ENCODE results near the gene PSMB10. TPM values are rescaled to one million over a fixed set of nuclear protein-coding genes. Genes with fewer than 3 reads are reported as not detected.
A peak's percentile ranks its signal among the peaks of the same experiment; 100 is the strongest.
"Not testable (repeated sequence)": the region's sequence is repeated elsewhere in the genome, so short reads cannot be mapped to it uniquely, and the experiment has no call there.

Gene PSMB10
- total and polyA plus RNA-seq, 2 of the 8 experiments (the other 6 are each of a cell fraction or from before 2014, with no cell fraction given): 32.1 to 61.9 TPM

GRCh38 chr16:67937713-67938112, 1.1 kb upstream of the PSMB10 start:
- H3K56ac ChIP-seq (replicated peaks; ENCODE audit: insufficient read length, low read depth, low read length); H3K36me3 ChIP-seq (ENCODE audit: control insufficient read depth in 2 of 4, insufficient read depth in 4 of 4, low read length in 3 of 4); H3K9me3 ChIP-seq (ENCODE audit: insufficient read depth in 2 of 2, low read depth in 1 of 2, low read length in 1 of 2); H3K23ac ChIP-seq (ENCODE audit: insufficient read length); H3K14ac ChIP-seq (ENCODE audit: insufficient read length); FAIRE-seq; H4K5ac ChIP-seq (ENCODE audit: insufficient read length, low read depth, low read length); H2AFZ ChIP-seq (ENCODE audit: low read length); H3K4me3 ChIP-seq (ENCODE audit: extremely low read depth in 1 of 4, insufficient read depth in 2 of 4, low read depth in 3 of 4, low read length in 4 of 4); H3K27ac ChIP-seq (ENCODE audit: low read depth, low read length); H4K8ac ChIP-seq (ENCODE audit: extremely low read depth, insufficient read depth, low read length); H2BK15ac ChIP-seq (ENCODE audit: low read length); DNase-seq (ENCODE audit: low read depth in 1 of 2, low spot score in 2 of 2); POLR2A ChIA-PET (ENCODE audit: partially characterized antibody); H3K18ac ChIP-seq (ENCODE audit: extremely low read depth, low read length); H3K79me2 ChIP-seq (ENCODE audit: control insufficient read depth in 1 of 2, insufficient read depth in 2 of 2, low read length in 2 of 2); H2BK5ac ChIP-seq (ENCODE audit: low read depth, low read length); H3K27me3 ChIP-seq (replicated peaks in 1 of 4; ENCODE audit: control insufficient read depth in 3 of 4, extremely low read depth in 1 of 4, insufficient read depth in 3 of 4, low read length in 3 of 4); H3K4ac ChIP-seq (replicated peaks; ENCODE audit: insufficient read length, low read depth, low read length); H3K9ac ChIP-seq (replicated peaks in 1 of 4; ENCODE audit: extremely low read depth in 1 of 4, low read depth in 3 of 4, low read length in 3 of 4); H2BK12ac ChIP-seq (ENCODE audit: low read depth, low read length); H4K91ac ChIP-seq (replicated peaks; ENCODE audit: insufficient read length, low read length); H2BK120ac ChIP-seq (replicated peaks; ENCODE audit: low read depth, low read length); H3K79me1 ChIP-seq (ENCODE audit: low read depth, low read length); H2BK20ac ChIP-seq (ENCODE audit: low read length): not testable (repeated sequence)
- peaks cover 0 to 15% (median 8%) of the 10 kb centered on the region in 4 experiments; a peak in 5 of 7 replicates for H3K4me1 ChIP-seq (replicated peaks in 1 of 4; ENCODE audit: control insufficient read depth in 3 of 4, insufficient read depth in 4 of 4, low read length in 3 of 4)
- 0 out of 2 replicates have a peak overlapping the region, but pooled peaks have one; percentile 2 for H2AK5ac ChIP-seq (ENCODE audit: low read depth, low read length)
- H4K20me1 ChIP-seq (replicated peaks in 1 of 2; ENCODE audit: control insufficient read depth in 1 of 2, insufficient read depth in 2 of 2, low read length in 2 of 2): peaks cover 6 to 18% of the 10 kb centered on the region in 2 experiments
- CTCF ChIA-PET (ENCODE audit: partially characterized antibody): interaction anchor here (0.7 to 27.1 kb wide), 3 partner anchors 9 to 404 kb away, joined by 5 to 623 read pairs (median 5); partner anchors contain the start of genes EDC4, NRN1L and PSKH1
- 98% methylated on average over 4 of the region's 5 CpGs; no CpG with 5 or more reads in 1 of the 2 experiments for WGBS, 2 experiments (ENCODE audit: extremely low coverage in 1 of 2, insufficient coverage in 1 of 2, insufficient read length in 1 of 2, insufficient replicate concordance in 2 of 2, low coverage in 1 of 2, low lambda C conversion rate in 2 of 2, missing lambda C conversion rate in 1 of 2)
- H3K4me2 ChIP-seq (ENCODE audit: insufficient read depth in 1 of 2, low read depth in 2 of 2, low read length in 2 of 2): peak overlapping the region in 1 of 2 experiments; percentile 96; a peak in 1 of 4 replicates
- peaks cover 18% of the 10 kb centered on the region for H3K23me2 ChIP-seq (ENCODE audit: low read depth, low read length)

All from H1 (cell line).